ENCODE results near the gene SELENOI. TPM values are rescaled to one million over a fixed set of nuclear protein-coding genes. Genes with fewer than 3 reads are reported as not detected.

The SELENOI gene
- total and polyA plus RNA-seq, 10 of the 15 experiments (the other 5 are each of a cell fraction or from before 2014, with no cell fraction given): 5.2 to 31.4 (median 17.4) TPM

Other genes starting within 250 kb of the SELENOI start
- 0.23 and 0.38 TPM in 2 replicates for gene GAREM2, start 173.1 kb upstream of the SELENOI start, total RNA-seq (2014; rRNA removed)
- 0.18 and 0.23 TPM in 2 replicates for gene GAREM2, start 173.1 kb upstream of the SELENOI start, total RNA-seq (2014; rRNA removed; fragmentation: Illumina TruSeq; extraction: Trizol)
- 0.85 and 1.4 TPM in 2 replicates for gene GAREM2, start 173.1 kb upstream of the SELENOI start, total RNA-seq (2021)
- 0.19 and 0.71 TPM in 2 replicates for gene GAREM2, start 173.1 kb upstream of the SELENOI start, polyA plus RNA-seq (2011; rRNA removed)
- gene GAREM2, start 173.1 kb upstream of the SELENOI start, polyA plus RNA-seq (2014; fragmentation: Illumina TruSeq; extraction: Trizol): 0.25 and 0.56 TPM in 2 replicates
- under 1 TPM; 0.06 to 0.20 TPM for gene GAREM2, start 173.1 kb upstream of the SELENOI start, polyA plus RNA-seq (2014; fragmentation: Nextera tagmentation; extraction: Ambion mirVana)
- 0.43 and 0.50 TPM in 2 replicates for gene GAREM2, start 173.1 kb upstream of the SELENOI start, polyA plus RNA-seq (2014; rRNA removed)
- gene GAREM2, start 173.1 kb upstream of the SELENOI start, polyA plus RNA-seq (2016; fragmentation: Nextera tagmentation; extraction: Ambion mirVana): under 1 TPM; 0.38 to 0.50 TPM
- 158 and 175 TPM in 2 replicates for gene HADHA, start 101.5 kb upstream of the SELENOI start, total RNA-seq (2014; rRNA removed)
- gene HADHA, start 101.5 kb upstream of the SELENOI start, total RNA-seq (2014; rRNA removed; fragmentation: Illumina TruSeq; extraction: Trizol): 170 TPM in 2 replicates
- gene HADHA, start 101.5 kb upstream of the SELENOI start, total RNA-seq (2021): 160 and 161 TPM in 2 replicates
- 194 and 208 TPM in 2 replicates for gene HADHA, start 101.5 kb upstream of the SELENOI start, polyA plus RNA-seq (2011; rRNA removed)
- 207 and 221 TPM in 2 replicates for gene HADHA, start 101.5 kb upstream of the SELENOI start, polyA plus RNA-seq (2014; fragmentation: Illumina TruSeq; extraction: Trizol)
- gene HADHA, start 101.5 kb upstream of the SELENOI start, polyA plus RNA-seq (2014; fragmentation: Nextera tagmentation; extraction: Ambion mirVana): 100 to 1,000 TPM; 109 to 144 TPM
- 114 and 125 TPM in 2 replicates for gene HADHA, start 101.5 kb upstream of the SELENOI start, polyA plus RNA-seq (2014; rRNA removed)
- 100 to 1,000 TPM; 187 to 190 TPM for gene HADHA, start 101.5 kb upstream of the SELENOI start, polyA plus RNA-seq (2016; fragmentation: Nextera tagmentation; extraction: Ambion mirVana)
- gene HADHB, start 101.2 kb upstream of the SELENOI start, total RNA-seq (2014; rRNA removed): 53.7 and 67.3 TPM in 2 replicates
- 68.8 and 69.3 TPM in 2 replicates for gene HADHB, start 101.2 kb upstream of the SELENOI start, total RNA-seq (2014; rRNA removed; fragmentation: Illumina TruSeq; extraction: Trizol)
- 73.5 and 78.6 TPM in 2 replicates for gene HADHB, start 101.2 kb upstream of the SELENOI start, total RNA-seq (2021)
- gene HADHB, start 101.2 kb upstream of the SELENOI start, polyA plus RNA-seq (2011; rRNA removed): 123 and 161 TPM in 2 replicates
- gene HADHB, start 101.2 kb upstream of the SELENOI start, polyA plus RNA-seq (2014; fragmentation: Illumina TruSeq; extraction: Trizol): 67.0 and 76.4 TPM in 2 replicates
- gene HADHB, start 101.2 kb upstream of the SELENOI start, polyA plus RNA-seq (2014; fragmentation: Nextera tagmentation; extraction: Ambion mirVana): 100 to 1,000 TPM; 107 to 145 TPM
- gene HADHB, start 101.2 kb upstream of the SELENOI start, polyA plus RNA-seq (2014; rRNA removed): 60.7 and 68.6 TPM in 2 replicates
- 100 to 1,000 TPM in 1 of 2 experiments, 10 to 100 TPM in 1; 97.5 to 104 TPM for gene HADHB, start 101.2 kb upstream of the SELENOI start, polyA plus RNA-seq (2016; fragmentation: Nextera tagmentation; extraction: Ambion mirVana)
- 0.40 and 0.54 TPM in 2 replicates for gene ADGRF3, start 646 bp downstream of the SELENOI start, total RNA-seq (2014; rRNA removed)
- 0.67 and 1.1 TPM in 2 replicates for gene ADGRF3, start 646 bp downstream of the SELENOI start, total RNA-seq (2014; rRNA removed; fragmentation: Illumina TruSeq; extraction: Trizol)
- 2.8 and 3.1 TPM in 2 replicates for gene ADGRF3, start 646 bp downstream of the SELENOI start, total RNA-seq (2021)
- gene ADGRF3, start 646 bp downstream of the SELENOI start, polyA plus RNA-seq (2011; rRNA removed): 0.32 and 0.46 TPM in 2 replicates
- gene ADGRF3, start 646 bp downstream of the SELENOI start, polyA plus RNA-seq (2014; fragmentation: Illumina TruSeq; extraction: Trizol): 0.44 and 1.0 TPM in 2 replicates
- gene ADGRF3, start 646 bp downstream of the SELENOI start, polyA plus RNA-seq (2014; fragmentation: Nextera tagmentation; extraction: Ambion mirVana): under 1 TPM; 0.03 to 0.27 TPM
- 1.8 and 1.9 TPM in 2 replicates for gene ADGRF3, start 646 bp downstream of the SELENOI start, polyA plus RNA-seq (2014; rRNA removed)
- gene ADGRF3, start 646 bp downstream of the SELENOI start, polyA plus RNA-seq (2016; fragmentation: Nextera tagmentation; extraction: Ambion mirVana): 1 to 10 TPM; 1.4 to 1.5 TPM
- not detected in 2 replicates for gene DRC1, start 55.8 kb downstream of the SELENOI start, total RNA-seq (2014; rRNA removed)
- not detected in 2 replicates for gene DRC1, start 55.8 kb downstream of the SELENOI start, total RNA-seq (2014; rRNA removed; fragmentation: Illumina TruSeq; extraction: Trizol)
- not detected in 2 replicates for gene DRC1, start 55.8 kb downstream of the SELENOI start, total RNA-seq (2021)
- not detected in 2 replicates for gene DRC1, start 55.8 kb downstream of the SELENOI start, polyA plus RNA-seq (2011; rRNA removed)
- 0.03 TPM in 1 of 2 replicates, not detected in the other for gene DRC1, start 55.8 kb downstream of the SELENOI start, polyA plus RNA-seq (2014; fragmentation: Illumina TruSeq; extraction: Trizol)
- not detected for gene DRC1, start 55.8 kb downstream of the SELENOI start, polyA plus RNA-seq (2014; fragmentation: Nextera tagmentation; extraction: Ambion mirVana)
- gene DRC1, start 55.8 kb downstream of the SELENOI start, polyA plus RNA-seq (2014; rRNA removed): not detected in 2 replicates
- gene DRC1, start 55.8 kb downstream of the SELENOI start, polyA plus RNA-seq (2016; fragmentation: Nextera tagmentation; extraction: Ambion mirVana): not detected
- under 0.01 and 0.05 TPM in 2 replicates for gene OTOF, start 132.0 kb downstream of the SELENOI start, total RNA-seq (2014; rRNA removed)
- gene OTOF, start 132.0 kb downstream of the SELENOI start, total RNA-seq (2014; rRNA removed; fragmentation: Illumina TruSeq; extraction: Trizol): not detected in 2 replicates
- 0.29 TPM in 1 of 2 replicates, not detected in the other for gene OTOF, start 132.0 kb downstream of the SELENOI start, total RNA-seq (2021)
- 0.03 and 0.07 TPM in 2 replicates for gene OTOF, start 132.0 kb downstream of the SELENOI start, polyA plus RNA-seq (2011; rRNA removed)
- gene OTOF, start 132.0 kb downstream of the SELENOI start, polyA plus RNA-seq (2014; fragmentation: Illumina TruSeq; extraction: Trizol): 0.07 TPM in 1 of 2 replicates, not detected in the other
- gene OTOF, start 132.0 kb downstream of the SELENOI start, polyA plus RNA-seq (2014; fragmentation: Nextera tagmentation; extraction: Ambion mirVana): not detected
- 0.14 and 0.31 TPM in 2 replicates for gene OTOF, start 132.0 kb downstream of the SELENOI start, polyA plus RNA-seq (2014; rRNA removed)
- gene OTOF, start 132.0 kb downstream of the SELENOI start, polyA plus RNA-seq (2016; fragmentation: Nextera tagmentation; extraction: Ambion mirVana): not detected